Measurements from ENCODE around the gene SPON2.
A peak's percentile ranks its signal among the peaks of the same experiment; 100 is the strongest.

SPON2 gene

DNA sequence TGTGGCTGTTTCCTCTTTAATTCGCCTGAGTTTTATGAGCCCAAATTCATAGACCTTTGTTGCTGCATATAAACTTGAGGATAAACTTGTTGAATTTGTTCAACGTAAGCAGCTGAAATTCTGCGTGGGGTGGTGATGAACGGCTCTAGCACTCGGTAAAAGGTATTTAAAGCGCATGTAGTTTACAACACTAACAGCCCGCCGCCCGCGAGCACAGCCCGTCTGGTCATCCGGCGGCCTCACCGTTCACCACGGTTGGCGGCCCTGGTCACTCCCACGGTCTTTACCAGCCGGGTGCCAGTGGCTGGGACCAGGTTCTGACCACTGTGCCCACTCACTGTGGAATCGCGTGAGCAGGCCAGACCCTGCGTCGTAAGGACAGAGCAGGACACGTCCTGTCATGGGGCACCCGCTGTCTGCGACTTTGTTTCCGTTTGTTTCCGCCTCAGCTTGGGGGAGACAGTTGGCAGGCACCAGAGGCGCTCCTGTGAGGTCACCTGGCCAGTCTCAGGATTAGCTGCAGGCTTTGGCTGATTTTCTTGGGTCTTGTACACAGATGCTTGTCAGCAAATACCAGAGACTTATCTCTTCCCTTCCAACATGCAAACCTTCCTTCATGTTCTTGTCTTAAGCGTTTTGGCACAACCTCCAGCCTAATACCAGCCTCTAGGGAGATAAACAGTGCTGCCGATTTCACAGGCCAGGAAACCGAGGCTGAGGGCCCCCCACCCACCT is 36.8 kb upstream of the SPON2 start:
- DNase-seq (ENCODE audit: low read depth in 2 of 3, low spot score in 1 of 3): no peak

DNA sequence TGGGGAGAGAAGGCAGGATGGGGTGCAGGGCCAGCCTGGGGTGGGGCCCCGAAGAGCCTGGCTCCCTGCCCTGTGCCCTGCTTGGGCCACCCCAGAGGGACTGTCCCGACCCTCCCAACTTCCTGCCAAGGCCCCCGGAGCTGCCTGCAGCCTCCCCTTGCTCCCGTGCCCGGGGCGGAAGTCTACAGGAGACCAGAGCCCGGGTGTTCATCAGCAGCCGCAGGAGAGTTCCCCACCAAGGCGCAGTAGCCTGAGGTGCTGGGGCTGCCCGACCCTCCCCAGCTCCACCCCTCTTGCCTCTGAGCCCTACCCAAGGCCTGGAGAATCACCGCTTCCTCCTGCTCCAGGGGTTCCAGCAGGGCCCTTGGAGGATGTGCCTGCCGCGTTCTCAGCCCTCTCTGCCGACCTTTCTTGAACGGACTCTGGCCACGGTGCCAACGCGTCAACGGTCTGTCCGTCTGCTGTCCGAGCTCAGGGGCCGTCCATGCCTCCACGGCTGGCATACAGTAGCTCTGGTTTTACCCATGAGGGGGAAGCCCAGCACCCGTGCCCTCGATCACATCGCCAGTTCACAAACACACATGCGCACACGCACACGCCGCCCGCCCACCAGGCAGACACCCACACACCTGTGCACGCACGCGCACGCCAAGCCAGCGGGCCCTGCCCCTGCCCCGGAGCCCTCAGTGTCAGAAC is 36.0 kb upstream of the SPON2 start:
- DNase-seq (ENCODE audit: low read depth in 2 of 3, low spot score in 1 of 3): no peak

- DNase-seq (ENCODE audit: low read depth in 2 of 3, low spot score in 1 of 3): no peak
Observed at GRCh38 chr4:1207603-1208265, 35.4 kb upstream of the SPON2 start.

GRCh38 chr4:1207157-1207470 is 34.7 kb upstream of the SPON2 start:
- DNase-seq (ENCODE audit: low read depth in 2 of 3, low spot score in 1 of 3): no peak

DNA sequence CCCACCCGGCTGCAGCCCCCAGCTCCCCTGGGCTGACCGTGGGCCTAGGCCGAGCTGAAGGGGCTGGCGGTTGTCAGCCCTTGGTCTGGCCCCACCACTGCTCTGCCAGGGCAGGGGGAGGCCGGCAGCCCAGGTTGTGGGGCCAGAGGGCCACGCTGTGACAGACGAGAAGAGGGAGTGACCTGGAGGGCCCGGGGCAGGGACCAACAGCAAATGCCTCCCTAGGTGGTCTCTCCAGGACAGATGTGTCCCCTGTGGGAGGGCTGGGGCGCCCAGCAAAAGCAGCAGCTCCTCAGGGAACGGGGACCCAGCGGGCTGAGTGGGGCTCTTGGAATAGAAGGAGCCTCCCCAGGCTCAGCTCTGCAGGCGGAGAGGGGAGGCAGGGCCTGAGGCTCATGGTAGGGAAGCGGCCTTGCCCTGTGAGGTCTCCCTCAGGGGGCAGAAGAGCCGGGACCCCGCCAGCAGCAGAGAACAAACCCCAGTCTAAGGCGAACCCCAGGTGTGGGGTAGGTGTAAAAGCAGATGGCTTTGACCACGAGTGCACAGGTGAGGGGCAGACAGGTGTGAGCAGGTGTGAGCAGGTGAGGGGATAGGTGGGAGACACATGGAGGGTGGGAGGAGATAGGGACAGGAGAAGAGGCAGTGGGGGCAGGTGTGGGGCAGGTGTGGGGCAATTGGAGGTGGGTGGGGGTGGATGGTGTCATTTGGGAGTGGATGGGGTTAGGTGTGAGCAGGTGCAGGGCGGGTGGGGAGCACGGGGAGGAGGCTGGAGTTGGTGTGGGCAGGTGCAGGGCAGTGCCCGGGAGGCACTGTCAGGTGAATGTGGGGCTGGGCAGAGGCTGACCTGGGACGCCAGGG is 34.1 kb upstream of the SPON2 start:
- no peak for DNase-seq (ENCODE audit: low read depth in 2 of 3, low spot score in 1 of 3)

DNA sequence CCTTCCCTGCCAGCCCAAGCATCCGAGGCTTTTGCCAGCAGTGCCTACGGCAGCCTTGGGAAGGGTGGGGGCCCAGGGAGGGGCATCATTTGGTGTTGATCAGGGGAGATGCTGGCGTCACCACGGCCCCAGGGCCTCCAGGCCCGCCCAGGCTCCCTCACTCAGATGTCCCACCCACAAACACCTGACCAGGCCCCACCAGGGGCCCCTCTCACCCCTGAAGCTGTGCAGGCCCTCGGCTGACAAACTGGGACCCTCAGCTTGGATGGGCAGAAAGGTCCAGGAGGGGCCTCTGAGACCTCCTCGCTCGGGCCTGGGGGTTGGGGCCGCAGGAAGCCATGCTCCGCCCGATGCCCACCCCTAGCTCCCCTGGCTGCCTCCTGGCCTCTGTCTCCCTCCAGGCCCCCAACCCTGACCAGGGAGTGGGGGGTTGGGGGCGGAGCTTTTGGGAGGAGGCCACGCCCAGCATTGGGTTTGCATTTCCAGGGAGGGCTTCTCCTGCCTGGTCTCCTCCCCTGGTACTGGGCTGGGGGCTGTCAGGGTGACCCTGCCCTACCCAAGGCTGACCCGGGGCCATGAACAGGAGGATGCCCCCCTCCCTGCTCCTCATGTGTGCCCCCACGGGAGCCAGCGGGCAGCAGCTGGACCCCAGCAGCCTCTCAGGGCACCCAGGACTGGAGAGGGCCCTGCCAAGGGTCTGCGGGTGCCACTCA is 33.4 kb upstream of the SPON2 start:
- no peak for DNase-seq (ENCODE audit: low read depth in 2 of 3, low spot score in 1 of 3)

GRCh38 chr4:1204828-1205585 is 32.6 kb upstream of the SPON2 start:
- no peak for DNase-seq (ENCODE audit: low read depth in 2 of 3, low spot score in 1 of 3)

GRCh38 chr4:1204286-1204827 is 32.0 kb upstream of the SPON2 start:
- DNase-seq (ENCODE audit: low read depth in 2 of 3, low spot score in 1 of 3): no peak

- DNase-seq (ENCODE audit: low read depth in 2 of 3, low spot score in 1 of 3): no peak
Observed at GRCh38 chr4:1203026-1203616, 30.7 kb upstream of the SPON2 start.

DNA sequence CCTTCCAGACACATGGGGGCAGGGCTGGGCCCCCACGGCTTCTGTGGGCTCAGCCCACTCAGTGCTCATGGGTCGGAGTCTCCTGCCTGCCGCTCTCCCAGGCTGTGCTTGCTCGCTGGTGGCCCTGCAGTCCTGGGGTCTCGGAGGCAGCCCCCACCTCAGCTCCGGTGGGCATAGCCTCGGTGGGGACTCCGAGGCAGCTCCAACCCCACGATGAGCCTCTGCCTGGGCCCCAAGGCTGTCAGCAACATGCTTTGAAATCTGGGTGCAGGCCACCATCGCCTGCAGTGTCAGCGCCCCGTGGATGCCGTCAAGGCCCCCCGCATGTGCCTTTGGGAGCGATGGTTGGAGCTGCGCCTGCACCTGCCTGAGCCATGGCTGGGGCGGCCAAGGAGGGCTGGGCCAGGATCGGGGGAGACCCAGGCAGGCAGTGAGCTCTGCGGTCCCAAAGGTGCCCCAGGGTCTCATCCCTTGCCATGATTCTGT is 30.2 kb upstream of the SPON2 start:
- no peak for DNase-seq (ENCODE audit: low read depth in 2 of 3, low spot score in 1 of 3)

DNA sequence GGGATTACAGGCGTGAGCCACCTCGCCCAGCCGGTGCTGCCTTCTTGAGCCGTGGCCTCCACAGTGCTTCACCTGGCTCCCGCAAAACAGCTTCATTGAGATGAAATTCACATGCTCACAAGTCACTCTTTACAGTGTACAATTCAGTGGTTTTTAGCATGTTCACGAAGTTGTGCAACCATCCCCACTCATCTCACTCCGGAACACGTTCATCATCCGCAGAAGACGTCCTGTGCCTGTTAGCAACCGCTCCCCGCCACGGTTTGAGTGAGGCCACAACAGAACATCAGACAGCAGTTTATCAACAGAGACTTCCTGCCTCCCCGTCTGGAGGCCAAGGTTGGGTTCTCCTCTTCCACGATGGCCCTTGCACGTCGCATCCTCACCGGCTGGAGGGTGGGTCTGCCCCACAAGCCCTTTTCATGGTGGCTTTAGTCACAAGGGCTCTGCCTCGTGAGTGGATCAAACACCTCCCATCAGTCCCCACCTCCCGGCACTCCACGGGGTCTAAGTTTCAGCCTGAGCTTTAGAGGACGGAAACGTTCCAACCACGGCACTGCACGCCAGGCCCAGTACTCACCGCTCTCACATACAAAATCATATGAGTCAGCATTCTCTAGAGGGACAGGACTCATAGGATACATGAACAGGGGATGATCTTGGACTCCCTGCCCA is 29.6 kb upstream of the SPON2 start:
- peak; percentile 68 to 81 (median 75) for DNase-seq (ENCODE audit: low read depth in 2 of 3, low spot score in 1 of 3)

- no peak for DNase-seq (ENCODE audit: low read depth in 2 of 3, low spot score in 1 of 3)
Observed at GRCh38 chr4:1200425-1201035, 28.1 kb upstream of the SPON2 start.

- DNase-seq (ENCODE audit: low read depth in 2 of 3, low spot score in 1 of 3): no peak
Observed at GRCh38 chr4:1199556-1200331, 27.4 kb upstream of the SPON2 start.

- no peak for DNase-seq (ENCODE audit: low read depth in 2 of 3, low spot score in 1 of 3)
Observed at GRCh38 chr4:1198098-1198844, 25.9 kb upstream of the SPON2 start.

GRCh38 chr4:1196421-1197183 is 24.2 kb upstream of the SPON2 start:
- DNase-seq (ENCODE audit: low read depth in 2 of 3, low spot score in 1 of 3): no peak

DNA sequence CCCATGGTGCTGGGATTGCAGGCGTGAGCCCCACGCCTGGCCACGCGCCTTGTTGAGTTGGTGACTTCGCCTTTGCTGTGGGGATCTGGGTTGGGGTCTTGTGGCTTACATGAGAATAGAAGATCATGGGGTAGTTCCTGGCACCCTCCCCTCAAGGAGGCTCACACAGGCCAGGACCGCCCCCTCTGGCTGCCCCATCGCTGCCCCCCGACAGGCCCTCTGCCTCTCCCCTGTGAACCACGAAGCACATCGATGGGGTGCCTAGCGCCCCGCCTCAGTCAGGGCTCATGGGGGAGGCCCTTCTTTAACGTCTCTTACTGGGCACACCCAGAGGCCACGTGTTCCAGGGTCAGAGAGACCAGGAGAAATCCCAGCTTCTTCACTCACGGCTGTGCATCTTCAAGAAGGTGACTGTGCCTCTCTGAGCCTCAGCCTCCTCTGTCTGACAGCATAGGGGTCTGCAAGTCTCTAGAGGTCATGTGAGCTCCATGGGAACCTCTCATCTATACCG is 23.6 kb upstream of the SPON2 start:
- DNase-seq (ENCODE audit: low read depth in 2 of 3, low spot score in 1 of 3): no peak

All from stimulated activated CD4-positive, alpha-beta T cell treated with anti-CD3 and anti-CD28 coated beads, Interleukin-12 subunit alpha, Interleukin-12 subunit beta, amount 100 ng/mL, for 48 hours (primary cell).